HL-60 (cell line): ENCODE data around the gene EIF5A.
A peak's percentile ranks its signal among the peaks of the same experiment; 100 is the strongest.

Experiments used
- DNase-seq, 2 experiments: peaks; one replicate each; pipeline ENCODE4 v3.0.0-alpha.2; 2010 to 2020; ENCODE audit warnings: low read depth in 1 of 2, low spot score in 1 of 2
- H3K27ac ChIP-seq: fragments of 250-450 bp; sonication (Bioruptor Pico); replicated peaks from 2 replicates; pipeline ENCODE4 v1.5.1; 2020; ENCODE audit warnings: mild to moderate bottlenecking, moderate library complexity
- H3K27me3 ChIP-seq: fragments of 250-450 bp; sonication (Bioruptor Pico); 2 replicates; pipeline ENCODE4 v1.5.1; 2021; ENCODE audit warnings: mild to moderate bottlenecking, moderate library complexity; ENCODE audit not compliant: insufficient read depth, poor library complexity, severe bottlenecking
- H3K4me3 ChIP-seq: replicated peaks from 2 replicates; pipeline ENCODE4 v1.5.1; 2011; ENCODE audit warnings: mild to moderate bottlenecking, control low read depth, low read length; ENCODE audit not compliant: insufficient read depth
- GABPA ChIP-seq: IDR thresholded peaks from 2 replicates; pipeline ENCODE4 v1.6.1; 2012; ENCODE audit warnings: low read depth
- POLR2AphosphoS5 ChIP-seq: IDR thresholded peaks from 2 replicates; pipeline ENCODE4 v1.6.1; 2012; ENCODE audit warnings: low read depth
- SPI1 ChIP-seq: IDR thresholded peaks from 2 replicates; pipeline ENCODE4 v1.6.1; 2012; ENCODE audit warnings: low read depth, mild to moderate bottlenecking, borderline replicate concordance
- TF ChIP-seq, protein P1 (sequence below): IDR thresholded peaks from one replicate; pipeline ENCODE4 v1.5.1; 2011; ENCODE audit warnings: low read length, control low read depth, inconsistent platforms; ENCODE audit not compliant: insufficient read depth
- TF ChIP-seq, protein P2 (sequence below): IDR thresholded peaks from 2 replicates; pipeline ENCODE4 v1.6.1; 2012; ENCODE audit warnings: low read depth; ENCODE audit not compliant: insufficient replicate concordance

Gene EIF5A

DNA sequence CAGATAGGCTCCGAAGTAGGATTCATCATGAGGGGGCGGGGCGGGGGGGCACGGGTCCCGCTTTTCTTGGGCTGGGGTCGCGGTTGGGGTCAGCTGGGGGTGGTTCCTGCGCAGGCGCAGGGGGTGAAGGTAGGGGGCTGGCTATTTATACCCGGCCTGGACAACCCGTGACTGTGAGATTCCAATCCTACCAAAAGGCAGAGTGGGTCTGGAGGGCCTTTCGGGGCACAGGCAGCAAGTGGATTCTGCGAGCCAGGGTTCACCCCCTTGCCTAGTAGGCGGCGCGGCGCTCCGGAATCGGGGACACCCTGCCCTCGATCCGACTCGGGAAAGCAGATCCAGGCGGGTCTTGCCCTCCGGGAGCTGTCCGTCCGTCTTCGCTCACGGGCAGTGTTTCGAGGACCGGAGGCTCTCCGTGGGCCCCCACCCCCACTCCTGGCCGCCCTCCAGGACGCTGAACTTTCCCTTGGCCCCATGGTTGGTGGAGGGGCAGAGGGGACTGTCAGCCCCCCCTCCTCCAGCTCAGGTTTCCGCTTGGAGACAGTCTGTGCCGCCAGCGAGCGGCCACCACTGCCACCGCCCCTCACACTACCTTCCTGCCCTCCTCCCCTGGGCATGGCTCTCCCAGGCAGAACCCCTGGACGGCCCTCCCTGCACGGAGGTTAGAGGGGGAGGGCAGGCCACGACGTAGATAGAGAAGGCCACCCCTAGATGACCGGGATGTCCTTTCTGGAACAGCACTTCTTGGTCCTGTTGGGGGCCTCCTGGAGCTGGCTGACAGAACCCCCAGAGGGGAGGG is 25.3 kb upstream of the EIF5A start:
- peak overlapping the region; percentile 29 for H3K4me3 ChIP-seq
- no peak for DNase-seq
- no peak overlapping the region for H3K27ac ChIP-seq
- no peak for TF ChIP-seq GABPA
- TF ChIP-seq SPI1 = no peak
- no peak for TF ChIP-seq POLR2AphosphoS5
- TF ChIP-seq, protein P1, sequence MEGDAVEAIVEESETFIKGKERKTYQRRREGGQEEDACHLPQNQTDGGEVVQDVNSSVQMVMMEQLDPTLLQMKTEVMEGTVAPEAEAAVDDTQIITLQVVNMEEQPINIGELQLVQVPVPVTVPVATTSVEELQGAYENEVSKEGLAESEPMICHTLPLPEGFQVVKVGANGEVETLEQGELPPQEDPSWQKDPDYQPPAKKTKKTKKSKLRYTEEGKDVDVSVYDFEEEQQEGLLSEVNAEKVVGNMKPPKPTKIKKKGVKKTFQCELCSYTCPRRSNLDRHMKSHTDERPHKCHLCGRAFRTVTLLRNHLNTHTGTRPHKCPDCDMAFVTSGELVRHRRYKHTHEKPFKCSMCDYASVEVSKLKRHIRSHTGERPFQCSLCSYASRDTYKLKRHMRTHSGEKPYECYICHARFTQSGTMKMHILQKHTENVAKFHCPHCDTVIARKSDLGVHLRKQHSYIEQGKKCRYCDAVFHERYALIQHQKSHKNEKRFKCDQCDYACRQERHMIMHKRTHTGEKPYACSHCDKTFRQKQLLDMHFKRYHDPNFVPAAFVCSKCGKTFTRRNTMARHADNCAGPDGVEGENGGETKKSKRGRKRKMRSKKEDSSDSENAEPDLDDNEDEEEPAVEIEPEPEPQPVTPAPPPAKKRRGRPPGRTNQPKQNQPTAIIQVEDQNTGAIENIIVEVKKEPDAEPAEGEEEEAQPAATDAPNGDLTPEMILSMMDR = no peak
- TF ChIP-seq, protein P2, sequence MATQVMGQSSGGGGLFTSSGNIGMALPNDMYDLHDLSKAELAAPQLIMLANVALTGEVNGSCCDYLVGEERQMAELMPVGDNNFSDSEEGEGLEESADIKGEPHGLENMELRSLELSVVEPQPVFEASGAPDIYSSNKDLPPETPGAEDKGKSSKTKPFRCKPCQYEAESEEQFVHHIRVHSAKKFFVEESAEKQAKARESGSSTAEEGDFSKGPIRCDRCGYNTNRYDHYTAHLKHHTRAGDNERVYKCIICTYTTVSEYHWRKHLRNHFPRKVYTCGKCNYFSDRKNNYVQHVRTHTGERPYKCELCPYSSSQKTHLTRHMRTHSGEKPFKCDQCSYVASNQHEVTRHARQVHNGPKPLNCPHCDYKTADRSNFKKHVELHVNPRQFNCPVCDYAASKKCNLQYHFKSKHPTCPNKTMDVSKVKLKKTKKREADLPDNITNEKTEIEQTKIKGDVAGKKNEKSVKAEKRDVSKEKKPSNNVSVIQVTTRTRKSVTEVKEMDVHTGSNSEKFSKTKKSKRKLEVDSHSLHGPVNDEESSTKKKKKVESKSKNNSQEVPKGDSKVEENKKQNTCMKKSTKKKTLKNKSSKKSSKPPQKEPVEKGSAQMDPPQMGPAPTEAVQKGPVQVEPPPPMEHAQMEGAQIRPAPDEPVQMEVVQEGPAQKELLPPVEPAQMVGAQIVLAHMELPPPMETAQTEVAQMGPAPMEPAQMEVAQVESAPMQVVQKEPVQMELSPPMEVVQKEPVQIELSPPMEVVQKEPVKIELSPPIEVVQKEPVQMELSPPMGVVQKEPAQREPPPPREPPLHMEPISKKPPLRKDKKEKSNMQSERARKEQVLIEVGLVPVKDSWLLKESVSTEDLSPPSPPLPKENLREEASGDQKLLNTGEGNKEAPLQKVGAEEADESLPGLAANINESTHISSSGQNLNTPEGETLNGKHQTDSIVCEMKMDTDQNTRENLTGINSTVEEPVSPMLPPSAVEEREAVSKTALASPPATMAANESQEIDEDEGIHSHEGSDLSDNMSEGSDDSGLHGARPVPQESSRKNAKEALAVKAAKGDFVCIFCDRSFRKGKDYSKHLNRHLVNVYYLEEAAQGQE = no peak
- no peaks in the 10 kb centered on the region for H3K27me3 ChIP-seq

DNA sequence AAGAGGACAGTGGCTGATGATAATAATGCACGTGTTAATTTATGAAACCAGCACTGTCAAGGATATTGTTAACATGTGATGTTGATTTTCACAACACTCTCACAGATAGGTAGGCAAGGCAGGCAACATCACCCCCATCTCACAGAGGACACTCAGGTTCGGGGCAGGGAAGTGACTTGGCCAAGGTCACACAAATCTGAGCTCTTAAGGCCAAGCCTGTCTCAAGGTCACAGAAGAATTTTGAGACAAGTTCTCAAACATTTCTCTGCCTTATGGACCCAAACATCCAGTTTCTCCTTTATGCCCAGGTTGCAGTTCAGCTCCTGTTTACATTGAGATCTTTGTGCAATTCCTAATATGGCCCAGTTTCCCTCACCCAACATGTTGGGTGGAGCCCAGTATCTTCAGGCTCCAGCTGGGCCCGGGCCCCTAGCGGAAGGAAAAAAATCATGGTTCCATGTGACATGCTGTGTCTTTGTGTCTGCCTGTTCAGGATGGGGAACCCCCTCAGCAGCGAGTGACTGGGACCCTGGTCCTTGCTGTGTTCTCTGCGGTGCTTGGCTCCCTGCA is 24.6 kb upstream of the EIF5A start:
- Histone ChIP-seq H3K27ac (no peak overlapping the region), H3K27me3 (no peaks in the 10 kb centered on the region), H3K4me3 (no peak overlapping the region)
- no peak for DNase-seq
- no peak for TF ChIP-seq POLR2AphosphoS5

DNA sequence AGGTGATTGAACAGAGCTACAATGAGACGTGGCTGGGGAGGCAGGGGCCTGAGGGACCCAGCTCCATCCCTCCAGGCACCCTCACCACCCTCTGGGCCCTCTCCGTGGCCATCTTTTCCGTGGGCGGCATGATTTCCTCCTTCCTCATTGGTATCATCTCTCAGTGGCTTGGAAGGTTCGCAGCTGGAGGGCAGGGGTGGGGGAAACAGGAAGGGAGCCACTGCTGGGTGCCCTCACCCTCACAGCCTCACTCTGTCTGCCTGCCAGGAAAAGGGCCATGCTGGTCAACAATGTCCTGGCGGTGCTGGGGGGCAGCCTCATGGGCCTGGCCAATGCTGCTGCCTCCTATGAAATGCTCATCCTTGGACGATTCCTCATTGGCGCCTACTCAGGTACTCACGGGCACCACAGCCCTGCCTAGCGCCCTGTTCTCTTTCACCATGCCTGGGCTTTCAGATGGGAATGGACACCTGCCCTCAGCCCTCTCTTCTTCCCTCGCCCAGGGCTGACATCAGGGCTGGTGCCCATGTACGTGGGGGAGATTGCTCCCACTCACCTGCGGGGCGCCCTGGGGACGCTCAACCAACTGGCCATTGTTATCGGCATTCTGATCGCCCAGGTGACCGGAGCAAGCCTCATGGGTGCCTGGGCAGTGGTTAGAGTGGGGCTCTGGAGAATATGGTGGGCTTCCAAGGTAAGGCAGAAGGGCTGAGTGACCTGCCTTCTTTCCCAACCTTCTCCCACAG is 23.8 kb upstream of the EIF5A start:
- no peak overlapping the region for H3K27ac ChIP-seq
- H3K27me3 ChIP-seq = no peaks in the 10 kb centered on the region
- TF ChIP-seq SPI1 = no peak
- TF ChIP-seq POLR2AphosphoS5 = no peak
- TF ChIP-seq, protein P1 = no peak
- TF ChIP-seq, protein P2 = no peak
- no peak for TF ChIP-seq GABPA
- no peak for DNase-seq
- no peak overlapping the region for H3K4me3 ChIP-seq

GRCh38 chr17:7284911-7285310 is 22.5 kb upstream of the EIF5A start:
- no peaks in the 10 kb centered on the region for H3K27me3 ChIP-seq
- no peak for DNase-seq
- no peak overlapping the region for H3K4me3 ChIP-seq
- H3K27ac ChIP-seq = no peak overlapping the region
- TF ChIP-seq SPI1 = no peak
- TF ChIP-seq, protein P1 = no peak
- TF ChIP-seq, protein P2 = no peak
- TF ChIP-seq GABPA = no peak
- no peak for TF ChIP-seq POLR2AphosphoS5
